ENCODE data around the gene MAD1L1.

The MAD1L1 gene

GRCh38 chr7:2139004-2139699 is 93.6 kb downstream of the MAD1L1 start:
- no peak for DNase-seq (ENCODE audit: low read depth)

GRCh38 chr7:2138146-2138765 is 94.5 kb downstream of the MAD1L1 start:
- peak; percentile 27 for DNase-seq (ENCODE audit: low read depth)

GRCh38 chr7:2134740-2135139 is 98.0 kb downstream of the MAD1L1 start:
- DNase-seq (ENCODE audit: low read depth) = no peak

DNA sequence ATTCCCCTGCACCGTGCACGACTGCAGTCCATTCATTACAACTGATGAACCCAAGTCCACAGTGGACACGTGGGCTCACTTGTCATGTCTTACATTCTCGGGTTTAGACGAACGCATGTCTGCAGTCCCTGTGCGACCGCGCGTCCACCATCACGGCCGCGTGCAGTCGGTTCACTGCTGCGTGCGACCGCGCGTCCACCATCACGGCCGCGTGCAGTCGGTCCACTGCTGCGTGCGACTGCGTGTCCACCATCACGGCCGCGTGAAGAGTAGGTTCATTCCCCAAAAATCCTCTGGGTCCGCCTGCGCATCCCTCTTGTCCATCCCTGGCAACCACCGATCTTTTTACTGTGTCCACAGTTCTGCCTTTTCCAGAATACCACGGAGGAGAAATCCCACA is 100.5 kb downstream of the MAD1L1 start:
- no peak for DNase-seq (ENCODE audit: low read depth)

DNA sequence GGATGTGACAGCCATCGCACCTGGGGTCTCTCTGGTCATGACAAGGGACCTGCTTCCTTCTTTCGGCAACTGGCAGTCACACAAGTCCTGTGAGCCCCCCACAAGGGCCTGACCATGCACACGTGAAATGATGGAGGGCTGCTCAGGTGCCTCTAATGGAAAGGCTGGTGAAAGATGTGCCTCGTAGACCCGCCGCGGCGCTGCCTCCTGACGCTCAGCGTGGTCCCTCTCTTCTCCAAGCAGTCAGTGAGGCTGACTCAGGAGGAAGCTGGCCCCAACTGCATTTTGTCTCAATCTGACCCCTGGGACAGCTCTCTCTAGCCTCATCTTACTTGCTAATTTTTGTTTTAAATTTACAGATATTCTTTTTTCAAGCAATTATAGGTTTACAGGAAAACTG is 100.9 kb downstream of the MAD1L1 start:
- DNase-seq (ENCODE audit: low read depth) = no peak

DNA sequence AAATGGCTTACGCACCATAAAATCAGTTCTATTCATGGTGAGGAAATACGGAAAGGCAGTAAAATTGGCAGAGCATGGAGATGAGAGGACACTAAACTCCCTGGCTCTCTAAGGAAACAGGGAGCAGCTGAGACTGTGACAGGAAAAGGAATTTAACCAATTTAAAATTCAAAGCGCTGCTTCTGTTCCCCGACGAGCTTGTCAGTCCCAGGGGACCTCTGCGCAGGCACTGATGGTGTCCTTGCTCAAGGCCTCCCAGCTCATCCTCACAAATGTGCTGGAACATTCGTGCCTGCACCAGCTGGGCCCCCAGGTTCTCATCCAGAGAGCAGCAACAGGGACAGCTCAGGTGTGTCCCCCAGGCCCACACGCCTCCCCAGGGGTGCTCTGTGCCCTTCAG is 101.4 kb downstream of the MAD1L1 start:
- no peak for DNase-seq (ENCODE audit: low read depth)

GRCh38 chr7:2130096-2130375 is 102.7 kb downstream of the MAD1L1 start:
- DNase-seq (ENCODE audit: low read depth) = no peak

GRCh38 chr7:2129323-2130095 is 103.2 kb downstream of the MAD1L1 start:
- no peak for DNase-seq (ENCODE audit: low read depth)

DNA sequence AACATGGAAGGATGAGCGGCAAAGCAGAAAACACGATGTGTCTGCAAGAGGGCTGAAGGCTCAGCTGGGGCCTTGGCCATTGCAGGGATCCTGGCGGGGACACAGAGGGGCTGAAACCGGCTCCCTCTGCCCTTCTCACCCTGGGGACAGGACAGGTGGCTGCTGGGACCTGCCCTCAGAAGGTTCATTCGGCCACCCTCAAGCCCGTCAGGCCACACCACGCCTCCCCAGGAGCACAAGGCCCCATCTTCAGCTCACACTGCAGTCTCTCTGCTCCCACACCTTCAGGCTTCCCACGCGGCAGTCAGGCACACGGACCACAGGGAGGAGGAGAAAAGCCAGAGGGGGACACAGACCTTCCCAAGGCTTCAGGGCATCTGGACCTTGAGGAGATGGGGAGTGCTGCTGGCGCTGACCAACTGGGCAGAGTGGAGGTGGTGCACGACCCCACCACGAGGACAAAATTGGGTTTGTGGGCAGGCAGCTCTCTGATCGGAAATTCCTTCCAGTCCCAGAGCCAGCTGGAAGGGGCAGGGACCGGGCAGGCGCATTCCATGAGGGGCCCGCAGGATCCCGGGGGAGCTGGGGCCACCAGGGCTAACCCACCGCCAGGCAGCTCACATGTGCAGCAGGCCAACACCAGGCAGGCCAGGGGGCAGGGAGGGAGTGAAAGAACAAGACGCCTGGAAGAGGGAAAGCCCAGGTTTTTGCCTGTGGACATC is 104.0 kb downstream of the MAD1L1 start:
- no peak for DNase-seq (ENCODE audit: low read depth)

DNA sequence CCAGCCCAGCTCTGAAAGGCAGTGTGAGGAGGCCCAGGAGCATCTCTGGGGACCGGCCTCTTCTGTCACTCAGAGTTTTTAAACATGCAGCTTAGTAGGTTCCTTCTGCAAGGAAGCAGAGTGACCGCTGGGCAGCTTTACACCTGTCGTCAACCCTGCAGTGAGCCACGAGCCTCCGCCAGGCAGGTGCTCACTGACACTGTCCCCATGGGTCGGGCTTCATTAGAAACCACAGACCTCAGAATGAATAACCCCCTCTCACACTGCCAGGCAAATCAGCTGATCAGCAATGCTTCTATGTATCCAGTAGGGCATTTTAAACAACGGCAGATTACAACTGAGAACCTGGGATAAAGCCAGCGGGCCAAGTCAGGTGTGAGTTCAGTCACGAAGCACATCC is 106.1 kb downstream of the MAD1L1 start:
- no peak for DNase-seq (ENCODE audit: low read depth)

DNA sequence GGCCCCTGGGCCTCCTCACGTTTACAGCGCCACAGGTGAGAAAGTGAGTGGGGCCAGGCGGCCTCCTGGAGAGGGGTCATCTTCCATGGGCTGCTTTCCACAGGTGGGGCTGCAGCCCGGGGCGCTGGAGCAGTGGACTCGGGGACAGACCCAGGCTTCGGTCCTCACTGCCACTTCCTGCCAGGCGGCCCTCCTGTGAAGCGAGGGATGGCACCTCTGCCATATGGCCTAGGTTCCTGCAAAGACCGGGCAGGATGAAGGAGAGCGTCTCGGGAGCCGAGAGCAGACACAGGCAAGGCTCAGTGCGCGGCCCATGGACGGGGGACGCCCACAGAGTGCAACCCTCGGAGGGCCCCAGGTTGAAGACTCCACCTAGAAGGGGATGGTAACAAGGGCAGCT is 106.8 kb downstream of the MAD1L1 start:
- DNase-seq (ENCODE audit: low read depth) = no peak

GRCh38 chr7:2124604-2125345 is 108.0 kb downstream of the MAD1L1 start:
- no peak for DNase-seq (ENCODE audit: low read depth)

DNA sequence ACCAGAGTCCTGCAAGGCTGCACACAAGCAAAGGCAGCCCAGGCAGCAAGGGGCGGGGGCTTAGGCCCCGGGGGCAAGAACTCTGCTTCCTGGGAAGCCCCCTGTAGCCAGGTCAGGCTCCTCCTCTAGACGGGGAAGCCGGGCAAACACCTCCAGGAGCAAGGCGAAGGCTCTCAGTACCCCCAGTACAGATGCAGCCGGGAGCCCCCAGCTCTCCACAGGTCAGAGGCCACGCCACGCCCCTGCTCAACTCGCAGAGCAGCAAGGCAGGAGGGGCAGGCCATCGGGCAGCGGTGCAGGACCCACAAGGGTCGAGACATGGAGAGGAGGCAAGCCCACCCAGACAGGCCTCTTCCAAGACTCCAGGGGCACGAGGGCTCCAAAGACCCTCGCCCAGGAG is 108.8 kb downstream of the MAD1L1 start:
- DNase-seq (ENCODE audit: low read depth) = no peak

GRCh38 chr7:2123360-2123759 is 109.4 kb downstream of the MAD1L1 start:
- no peak for DNase-seq (ENCODE audit: low read depth)

DNA sequence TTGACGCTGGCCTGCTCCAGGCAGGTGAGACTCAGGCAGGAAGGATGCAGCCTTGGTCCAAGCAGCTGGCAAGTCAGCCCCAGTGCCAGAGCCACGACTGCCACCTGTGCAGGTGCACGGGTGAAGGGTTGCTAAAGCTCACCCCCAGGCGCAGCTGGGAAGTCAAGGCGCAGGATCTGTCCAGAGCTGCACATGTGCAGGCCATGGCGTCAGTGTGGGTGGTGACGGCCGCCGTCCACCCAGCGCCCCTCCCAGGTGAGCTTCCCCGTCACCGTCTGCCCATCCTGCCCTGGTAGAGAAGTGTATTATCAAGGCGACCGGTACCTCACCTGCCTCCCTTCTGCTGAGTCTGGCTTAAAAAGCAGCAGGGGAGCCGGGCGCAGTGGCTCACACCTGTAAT is 110.1 kb downstream of the MAD1L1 start:
- no peak for DNase-seq (ENCODE audit: low read depth)

GRCh38 chr7:2120841-2121830 is 111.6 kb downstream of the MAD1L1 start:
- no peak for DNase-seq (ENCODE audit: low read depth)

- peak; percentile 16 for DNase-seq (ENCODE audit: low read depth)
Observed at GRCh38 chr7:2120251-2120660, 112.5 kb downstream of the MAD1L1 start.

DNA sequence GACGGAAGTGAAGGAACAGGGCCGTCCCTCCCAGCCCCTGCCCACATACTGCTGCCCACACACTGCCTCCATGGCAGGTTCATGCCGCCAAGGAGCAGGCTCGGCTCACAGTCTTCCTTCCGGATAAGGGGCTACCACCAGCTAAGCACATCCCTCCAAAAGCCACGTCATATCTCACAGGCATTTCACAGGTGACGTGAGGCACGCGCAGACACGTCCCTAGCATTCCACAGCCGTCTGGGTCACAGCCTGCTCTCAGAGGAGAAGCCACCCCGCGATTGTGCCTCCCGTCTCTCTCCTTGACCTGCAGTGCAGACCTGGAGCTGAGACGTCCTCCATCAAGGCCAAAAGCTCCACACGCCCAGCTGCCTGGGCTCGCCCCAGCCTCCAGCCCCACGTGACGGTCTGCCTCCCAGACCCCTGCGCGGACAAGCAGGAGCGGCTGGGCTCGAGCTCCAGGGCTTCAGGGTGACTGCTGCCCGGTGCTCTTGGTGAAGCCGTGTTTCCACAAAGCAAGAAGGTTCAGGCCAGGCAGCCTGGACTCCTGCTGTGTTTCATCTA is 114.0 kb downstream of the MAD1L1 start:
- no peak for DNase-seq (ENCODE audit: low read depth)

- no peak for DNase-seq (ENCODE audit: low read depth)
Observed at GRCh38 chr7:2118056-2118455, 114.7 kb downstream of the MAD1L1 start.

DNA sequence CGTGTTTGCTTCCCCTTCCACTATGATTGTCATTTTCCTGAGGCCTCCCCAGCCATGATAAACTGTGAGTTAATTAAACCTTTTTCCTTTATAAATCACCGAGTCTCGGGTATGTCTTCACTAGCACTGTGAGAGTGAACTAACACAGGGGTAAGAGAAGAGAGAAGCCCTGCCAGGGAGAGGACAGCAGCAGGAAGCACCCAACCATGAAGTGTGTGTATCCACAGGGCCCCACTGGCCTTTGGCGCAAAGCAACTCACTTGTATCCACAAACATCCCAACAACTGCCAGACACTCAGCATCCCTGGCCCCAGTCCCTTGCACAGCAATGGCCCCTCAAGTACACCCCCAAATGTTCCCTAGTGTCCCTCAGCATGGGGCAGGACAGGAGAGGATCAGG is 115.1 kb downstream of the MAD1L1 start:
- no peak for DNase-seq (ENCODE audit: low read depth)
